Neutrophil (primary cell): ENCODE data around the gene VNN1.
A peak's percentile ranks its signal among the peaks of the same experiment; 100 is the strongest.
"Not testable (repeated sequence)": the region's sequence is repeated elsewhere in the genome, so short reads cannot be mapped to it uniquely, and the experiment has no call there.

Source experiments
- H3K27ac ChIP-seq: fragments of 200-600 bp; sonication (generic); 2 replicates; pipeline ENCODE4 v1.5.1; 2016; ENCODE audit warnings: mild to moderate bottlenecking, moderate library complexity
- H3K27me3 ChIP-seq: fragments of 200-600 bp; sonication (generic); 2 replicates; pipeline ENCODE4 v1.6.0; 2016; ENCODE audit warnings: mild to moderate bottlenecking
- H3K36me3 ChIP-seq: fragments of 200-600 bp; sonication (generic); 2 replicates; pipeline ENCODE4 v1.5.1; 2017
- H3K4me1 ChIP-seq, 2 experiments: fragments of 200-600 bp in 1 of 2; sonication (generic) in 1 of 2; 1 replicate in 1 of 2; 2 replicates in 1 of 2; pipeline versions ENCODE4 v1.5.1 to v1.6.1; 2013 to 2016; ENCODE audit warnings: low read depth in 1 of 2, low read length in 1 of 2, mild to moderate bottlenecking in 1 of 2, moderate library complexity in 1 of 2; ENCODE audit not compliant: control insufficient read depth in 1 of 2, insufficient read depth in 1 of 2
- H3K4me3 ChIP-seq, 2 experiments: fragments of 200-600 bp in 1 of 2; sonication (generic) in 1 of 2; 1 replicate in 1 of 2; 2 replicates in 1 of 2; pipeline ENCODE4 v1.5.1; 2013 to 2016; ENCODE audit warnings: low read depth in 1 of 2, low read length in 1 of 2, mild to moderate bottlenecking in 1 of 2, moderate library complexity in 1 of 2
- H3K9me3 ChIP-seq: fragments of 200-600 bp; sonication (generic); 2 replicates; pipeline ENCODE4 v1.5.1; 2016
- CTCF ChIP-seq: fragments of 200-600 bp; sonication (generic); IDR thresholded peaks from 2 replicates; pipeline ENCODE4 v1.5.1; 2016; ENCODE audit warnings: antibody characterized with exemption

Gene VNN1

GRCh38 chr6:132690678-132691077, 23.2 kb downstream of the VNN1 start:
- no peaks in the 10 kb centered on the region for H3K27me3 ChIP-seq
- TF ChIP-seq CTCF: no peak
- no peak overlapping the region for H3K27ac ChIP-seq
- no peaks in the 10 kb centered on the region for H3K4me1 ChIP-seq
- peaks cover 52% of the 10 kb centered on the region for H3K36me3 ChIP-seq
- H3K9me3 ChIP-seq: no peaks in the 10 kb centered on the region
- H3K4me3 ChIP-seq: no peak overlapping the region

GRCh38 chr6:132687306-132687705, 26.5 kb downstream of the VNN1 start:
- H3K36me3 ChIP-seq: peaks cover 56% of the 10 kb centered on the region
- no peak overlapping the region for H3K4me3 ChIP-seq
- H3K27me3 ChIP-seq: no peaks in the 10 kb centered on the region
- no peaks in the 10 kb centered on the region for H3K9me3 ChIP-seq
- TF ChIP-seq CTCF: no peak
- H3K4me1 ChIP-seq: peaks cover 4 to 5% of the 10 kb centered on the region in 2 experiments
- no peak overlapping the region for H3K27ac ChIP-seq

- H3K9me3 ChIP-seq: no peaks in the 10 kb centered on the region
- no peaks in the 10 kb centered on the region for H3K27me3 ChIP-seq
- H3K4me1 ChIP-seq: peaks cover 4 to 5% of the 10 kb centered on the region in 2 experiments
- H3K27ac ChIP-seq: no peak overlapping the region
- H3K36me3 ChIP-seq: peaks cover 56% of the 10 kb centered on the region
- no peak for TF ChIP-seq CTCF
- H3K4me3 ChIP-seq: no peak overlapping the region
These were observed 27.3 kb downstream of the VNN1 start for GRCh38 chr6:132686531-132686930.

GRCh38 chr6:132685009-132685408, 28.8 kb downstream of the VNN1 start:
- H3K36me3 ChIP-seq: peaks cover 41% of the 10 kb centered on the region

GRCh38 chr6:132684272-132684671, 29.6 kb downstream of the VNN1 start:
- Histone ChIP-seq H3K4me1 (peaks cover 4 to 5% of the 10 kb centered on the region in 2 experiments), H3K4me3 (no peak overlapping the region), H3K27me3 (no peaks in the 10 kb centered on the region), H3K9me3 (no peaks in the 10 kb centered on the region), H3K36me3 (peaks cover 37% of the 10 kb centered on the region), H3K27ac (no peak overlapping the region)
- no peak for TF ChIP-seq CTCF

More at GRCh38 chr6:132685009-132685408, 28.8 kb downstream of the VNN1 start:
- peak overlapping the region; percentile 34 for H3K27ac ChIP-seq
- no peaks in the 10 kb centered on the region for H3K9me3 ChIP-seq
- H3K27me3 ChIP-seq: no peaks in the 10 kb centered on the region
- H3K4me1 ChIP-seq: peaks cover 4 to 5% of the 10 kb centered on the region in 2 experiments
- no peak for TF ChIP-seq CTCF
- no peak overlapping the region for H3K4me3 ChIP-seq

- no peak overlapping the region for H3K27ac ChIP-seq
- TF ChIP-seq CTCF: no peak
These were observed 30.3 kb downstream of the VNN1 start for GRCh38 chr6:132683543-132683942.

GRCh38 chr6:132679094-132679493, 34.8 kb downstream of the VNN1 start:
- Histone ChIP-seq H3K36me3 (peaks cover 25% of the 10 kb centered on the region), H3K4me1 (peaks cover 25 to 31% of the 10 kb centered on the region in 2 experiments)
- not testable (repeated sequence) for H3K27me3 ChIP-seq, H3K9me3 ChIP-seq, H3K27ac ChIP-seq, H3K4me3 ChIP-seq

More at GRCh38 chr6:132683543-132683942, 30.3 kb downstream of the VNN1 start:
- Histone ChIP-seq H3K36me3 (peaks cover 37% of the 10 kb centered on the region), H3K4me3 (no peak overlapping the region), H3K4me1 (peaks cover 4 to 5% of the 10 kb centered on the region in 2 experiments), H3K9me3 (no peaks in the 10 kb centered on the region), H3K27me3 (no peaks in the 10 kb centered on the region)
